Mononuclear cell (primary cell): ENCODE data around the gene SPRR1A. TPM values are rescaled to one million over a fixed set of nuclear protein-coding genes. Genes with fewer than 3 reads are reported as not detected.

Experiments
- H3K27me3 ChIP-seq: 2 replicates; pipeline ENCODE4 v1.6.0; 2011; ENCODE audit warnings: low read length, control low read depth; ENCODE audit not compliant: insufficient read depth
- H3K4me1 ChIP-seq: 2 replicates; pipeline ENCODE4 v1.5.1; 2011; ENCODE audit warnings: mild to moderate bottlenecking, low read length, control low read depth; ENCODE audit not compliant: insufficient read depth
- H3K4me3 ChIP-seq: 2 replicates; pipeline ENCODE4 v1.5.1; 2011; ENCODE audit warnings: mild to moderate bottlenecking, low read length, moderate library complexity
- H3K9me3 ChIP-seq: 2 replicates; pipeline ENCODE4 v1.5.1; 2011; ENCODE audit warnings: low read depth, mild to moderate bottlenecking, control low read depth, low read length
- total RNA-seq: library from RNA; depleted of rRNA; stranded (reverse); fragments of >200 nt; gene quantifications from one replicate; pipeline ENCODE4 v1.2.3, GENCODE V29; 2012

The SPRR1A gene
- total RNA-seq, 1 donor: not detected

DNA sequence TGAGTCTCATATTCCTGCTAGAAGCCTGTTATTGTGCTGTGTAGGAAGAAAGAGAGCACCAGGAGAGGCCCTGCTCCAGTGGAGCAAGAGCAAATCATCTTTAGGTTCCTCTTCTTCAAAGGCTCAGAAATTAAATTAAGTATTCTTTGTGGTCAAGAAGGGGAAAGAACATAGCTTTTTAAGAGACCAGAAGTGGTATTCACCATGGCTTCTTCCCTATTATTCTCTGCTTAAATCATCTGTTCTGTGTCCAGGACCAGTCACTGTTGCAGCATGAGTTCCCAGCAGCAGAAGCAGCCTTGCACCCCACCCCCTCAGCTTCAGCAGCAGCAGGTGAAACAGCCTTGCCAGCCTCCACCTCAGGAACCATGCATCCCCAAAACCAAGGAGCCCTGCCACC lies 48.2 kb downstream of the SPRR1A start:
- H3K27me3 ChIP-seq: no peaks in the 10 kb centered on the region
- H3K4me1 ChIP-seq: no peaks in the 10 kb centered on the region
- H3K4me3 ChIP-seq: no peak overlapping the region
- no peaks in the 10 kb centered on the region for H3K9me3 ChIP-seq

DNA sequence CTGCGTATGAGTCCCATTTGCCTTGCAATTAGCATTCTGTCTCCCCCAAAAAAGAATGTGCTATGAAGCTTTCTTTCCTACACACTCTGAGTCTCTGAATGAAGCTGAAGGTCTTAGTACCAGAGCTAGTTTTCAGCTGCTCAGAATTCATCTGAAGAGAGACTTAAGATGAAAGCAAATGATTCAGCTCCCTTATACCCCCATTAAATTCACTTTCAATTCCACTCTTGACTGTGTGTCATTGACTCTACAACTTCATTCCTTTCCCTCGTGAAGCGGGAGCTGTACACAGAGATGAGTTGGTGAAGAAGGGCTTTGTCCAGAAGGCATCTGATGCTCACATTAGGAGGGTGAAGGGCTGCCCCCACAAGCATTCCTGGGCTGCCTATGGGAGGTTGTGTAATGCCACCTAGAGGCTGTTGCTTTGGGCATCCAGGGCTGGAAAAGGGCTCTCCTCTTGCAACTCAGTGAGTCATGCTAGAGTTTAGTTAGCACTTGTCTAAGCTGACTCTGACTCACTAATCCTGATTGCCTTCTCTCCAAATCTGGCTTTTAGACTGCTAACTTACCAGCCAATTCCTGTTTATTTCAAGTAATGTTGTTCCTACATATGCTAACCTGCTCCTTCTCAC lies 48.9 kb downstream of the SPRR1A start:
- Histone ChIP-seq H3K27me3 (no peaks in the 10 kb centered on the region), H3K4me3 (no peak overlapping the region), H3K9me3 (no peaks in the 10 kb centered on the region), H3K4me1 (no peaks in the 10 kb centered on the region)

GRCh38 chr1:153035211-153035610 lies 51.3 kb downstream of the SPRR1A start:
- Histone ChIP-seq H3K4me1 (no peaks in the 10 kb centered on the region), H3K27me3 (no peaks in the 10 kb centered on the region), H3K4me3 (no peak overlapping the region), H3K9me3 (no peaks in the 10 kb centered on the region)

Other genes with a start within 250 kb of the SPRR1A start
- gene KPRP, start 226.1 kb upstream of the SPRR1A start, total RNA-seq: not detected
- not detected for gene LCE1F, start 208.9 kb upstream of the SPRR1A start, total RNA-seq
- not detected for gene LCE1E, start 197.8 kb upstream of the SPRR1A start, total RNA-seq
- not detected for gene LCE1D, start 187.4 kb upstream of the SPRR1A start, total RNA-seq
- gene LCE1C, start 177.4 kb upstream of the SPRR1A start, total RNA-seq: not detected
- not detected for gene LCE1B, start 172.1 kb upstream of the SPRR1A start, total RNA-seq
- not detected for gene LCE1A, start 156.6 kb upstream of the SPRR1A start, total RNA-seq
- gene LCE6A, start 141.2 kb upstream of the SPRR1A start, total RNA-seq: not detected
- gene LCE7A, start 124.1 kb upstream of the SPRR1A start, total RNA-seq: not detected
- gene SMCP, start 105.8 kb upstream of the SPRR1A start, total RNA-seq: not detected
- not detected for gene IVL, start 75.5 kb upstream of the SPRR1A start, total RNA-seq
- not detected for gene SPRR5, start 36.9 kb upstream of the SPRR1A start, total RNA-seq
- gene SPRR4, start 13.4 kb upstream of the SPRR1A start, total RNA-seq: not detected
- gene SPRR3, start 17.7 kb downstream of the SPRR1A start, total RNA-seq: not detected
- gene SPRR1B, start 47.1 kb downstream of the SPRR1A start, total RNA-seq: not detected
- gene SPRR2D, start 57.0 kb downstream of the SPRR1A start, total RNA-seq: not detected
- gene SPRR2A, start 73.4 kb downstream of the SPRR1A start, total RNA-seq: not detected
- not detected for gene SPRR2B, start 87.5 kb downstream of the SPRR1A start, total RNA-seq
- not detected for gene SPRR2E, start 110.4 kb downstream of the SPRR1A start, total RNA-seq
- gene SPRR2F, start 129.4 kb downstream of the SPRR1A start, total RNA-seq: not detected
- not detected for gene SPRR2G, start 166.8 kb downstream of the SPRR1A start, total RNA-seq
- gene LELP1, start 219.3 kb downstream of the SPRR1A start, total RNA-seq: not detected
- gene PRR9, start 233.5 kb downstream of the SPRR1A start, total RNA-seq: not detected